Calu3 (cell line): ENCODE data around the gene PMM2. TPM values are rescaled to one million over a fixed set of nuclear protein-coding genes. Genes with fewer than 3 reads are reported as not detected.
"Not testable (repeated sequence)": the region's sequence is repeated elsewhere in the genome, so short reads cannot be mapped to it uniquely, and the experiment has no call there.

Source experiments
- BruUV-seq: library from RNA; stranded (reverse); fragments of 400-500 nt; replicated peaks from 2 replicates; lab custom pipeline; 2021; lab: Mats Ljungman, UMichigan
- CTCF ChIA-PET: fragments of 300-600 bp; sonication (Branson Sonifier 250); formaldehyde crosslinking; loops from one replicate; lab custom pipeline; 2022; ENCODE audit warnings: antibody characterized with exemption; lab: Charles Lee
- DNase-seq: peaks from one replicate; pipeline ENCODE4 v3.0.0; 2022
- H3K27ac Mint-ChIP-seq: one replicate; pipeline ENCODE4 v1.8.0; 2022; ENCODE audit warnings: mixed read lengths; ENCODE audit not compliant: unreplicated experiment
- H3K27me3 Mint-ChIP-seq: one replicate; pipeline ENCODE4 v1.8.0; 2022; ENCODE audit warnings: mixed read lengths; ENCODE audit not compliant: unreplicated experiment
- H3K36me3 Mint-ChIP-seq: one replicate; pipeline ENCODE4 v1.8.0; 2022; ENCODE audit warnings: mild to moderate bottlenecking, moderate library complexity, mixed read lengths; ENCODE audit not compliant: insufficient read depth, unreplicated experiment
- H3K4me1 Mint-ChIP-seq: one replicate; pipeline ENCODE4 v1.8.0; 2022; ENCODE audit warnings: mild to moderate bottlenecking, low read depth, mixed read lengths; ENCODE audit not compliant: unreplicated experiment
- H3K4me3 Mint-ChIP-seq: one replicate; pipeline ENCODE4 v1.8.0; 2022; ENCODE audit warnings: mild to moderate bottlenecking, low read depth, moderate library complexity, mixed read lengths; ENCODE audit not compliant: unreplicated experiment
- H3K9me3 Mint-ChIP-seq: one replicate; pipeline ENCODE4 v1.8.0; 2022; ENCODE audit warnings: low read depth, mixed read lengths; ENCODE audit not compliant: unreplicated experiment
- intact Hi-C: fragments of 100-400 bp; cut with micrococcal nuclease; formaldehyde crosslinking; loops from one replicate; pipeline ENCODE4 v1.10.0; 2022; ENCODE audit not compliant: unreplicated experiment
- total RNA-seq: library from RNA; stranded (reverse); gene quantifications from 2 replicates; pipeline ENCODE4 v1.2.3, GENCODE V29; 2022
- TF ChIP-seq, protein P1 (sequence below): fragments of 200-600 bp; IDR thresholded peaks from one replicate; pipeline ENCODE4 v1.8.0; 2022; ENCODE audit warnings: antibody characterized with exemption; ENCODE audit not compliant: unreplicated experiment

The PMM2 gene
- total RNA-seq, 1 experiment from 2014 or later = 88.3 TPM

DNA sequence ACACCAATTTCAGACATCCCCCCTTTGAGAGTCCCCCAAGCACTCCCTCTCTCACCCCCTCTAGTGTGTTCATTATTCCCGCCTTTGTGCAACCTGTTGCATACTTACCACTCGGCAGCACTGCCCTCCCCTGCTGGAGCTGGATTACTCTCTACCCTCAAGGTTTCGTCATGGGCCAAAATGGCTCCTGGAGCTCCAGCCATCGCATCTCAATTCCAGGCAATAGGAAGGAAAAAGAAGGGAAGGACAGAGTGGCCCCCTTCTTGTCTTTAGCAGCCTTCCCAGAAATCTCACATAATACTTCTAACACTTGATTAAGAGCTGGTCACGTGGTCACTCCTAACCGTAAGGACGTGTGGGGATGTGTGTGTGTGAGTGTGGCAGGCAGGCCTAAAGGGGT, 20.4 kb upstream of the PMM2 start:
- Mint-ChIP-seq H3K27ac (no peak overlapping the region), H3K4me3 (no peak overlapping the region), H3K4me1 (no peaks in the 10 kb centered on the region), H3K27me3 (no peaks in the 10 kb centered on the region), H3K9me3 (no peaks in the 10 kb centered on the region), H3K36me3 (peaks cover 5% of the 10 kb centered on the region)
- DNase-seq = no peak
- CTCF ChIA-PET = interaction anchor here (0.7 kb wide), 1 partner anchor 1978 kb away, joined by 8 read pairs; no protein-coding TSS in a partner anchor
- TF ChIP-seq, protein P1, sequence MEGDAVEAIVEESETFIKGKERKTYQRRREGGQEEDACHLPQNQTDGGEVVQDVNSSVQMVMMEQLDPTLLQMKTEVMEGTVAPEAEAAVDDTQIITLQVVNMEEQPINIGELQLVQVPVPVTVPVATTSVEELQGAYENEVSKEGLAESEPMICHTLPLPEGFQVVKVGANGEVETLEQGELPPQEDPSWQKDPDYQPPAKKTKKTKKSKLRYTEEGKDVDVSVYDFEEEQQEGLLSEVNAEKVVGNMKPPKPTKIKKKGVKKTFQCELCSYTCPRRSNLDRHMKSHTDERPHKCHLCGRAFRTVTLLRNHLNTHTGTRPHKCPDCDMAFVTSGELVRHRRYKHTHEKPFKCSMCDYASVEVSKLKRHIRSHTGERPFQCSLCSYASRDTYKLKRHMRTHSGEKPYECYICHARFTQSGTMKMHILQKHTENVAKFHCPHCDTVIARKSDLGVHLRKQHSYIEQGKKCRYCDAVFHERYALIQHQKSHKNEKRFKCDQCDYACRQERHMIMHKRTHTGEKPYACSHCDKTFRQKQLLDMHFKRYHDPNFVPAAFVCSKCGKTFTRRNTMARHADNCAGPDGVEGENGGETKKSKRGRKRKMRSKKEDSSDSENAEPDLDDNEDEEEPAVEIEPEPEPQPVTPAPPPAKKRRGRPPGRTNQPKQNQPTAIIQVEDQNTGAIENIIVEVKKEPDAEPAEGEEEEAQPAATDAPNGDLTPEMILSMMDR = no peak
- no TSS peak for BruUV-seq
- intact Hi-C loops = no loop called here

DNA sequence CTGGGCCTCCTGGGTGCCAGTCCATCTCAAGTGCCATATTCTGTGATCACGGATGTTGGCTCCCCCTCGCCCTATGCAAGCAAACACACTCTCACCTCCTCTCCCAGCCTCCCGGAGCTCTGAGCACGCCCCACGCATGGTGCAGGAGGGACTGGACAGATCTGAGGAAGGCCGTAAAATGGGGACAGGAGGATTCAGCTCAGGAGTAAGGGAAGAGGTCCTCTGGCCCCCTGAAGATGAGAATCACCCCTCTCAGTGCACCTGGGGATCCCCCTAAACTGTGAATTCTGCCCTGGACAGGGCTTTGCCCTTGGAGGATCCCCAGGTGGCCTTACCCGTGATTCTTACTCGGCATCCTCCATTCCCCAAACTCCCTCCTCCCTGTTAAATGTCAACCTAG, 15.8 kb upstream of the PMM2 start:
- Mint-ChIP-seq H3K4me3 (no peak overlapping the region), H3K9me3 (no peaks in the 10 kb centered on the region), H3K27ac (no peak overlapping the region), H3K4me1 (no peaks in the 10 kb centered on the region), H3K27me3 (peaks cover 8% of the 10 kb centered on the region), H3K36me3 (peaks cover 5% of the 10 kb centered on the region)
- BruUV-seq = no TSS peak
- CTCF ChIA-PET = no interaction called here
- TF ChIP-seq, protein P1 = no peak
- DNase-seq = no peak
- intact Hi-C loops = no loop called here

DNA sequence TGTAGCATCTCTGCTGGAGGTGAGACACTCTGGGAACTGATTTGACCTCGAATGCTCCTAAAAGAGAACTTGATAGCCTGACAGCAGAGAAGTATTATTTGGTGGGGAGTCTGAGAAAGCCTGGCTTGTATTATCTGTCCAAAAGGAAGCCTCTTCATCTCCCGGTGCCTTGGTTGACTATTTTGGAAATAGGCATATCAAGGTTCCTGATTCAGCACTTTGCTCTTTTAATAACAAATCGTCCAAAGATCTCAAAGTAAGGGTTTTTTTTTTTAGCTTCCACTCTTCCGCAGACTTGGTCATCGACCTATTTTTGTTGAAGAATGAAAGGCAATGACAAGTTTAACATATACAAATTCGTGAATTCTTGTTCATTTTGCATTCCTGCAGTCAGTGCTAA, 15.0 kb upstream of the PMM2 start:
- H3K4me1 Mint-ChIP-seq = no peaks in the 10 kb centered on the region
- no peak overlapping the region for H3K27ac Mint-ChIP-seq
- CTCF ChIA-PET = interaction anchor here (0.9 kb wide), 1 partner anchor 9 kb away, joined by 3 read pairs; no protein-coding TSS in a partner anchor
- no peaks in the 10 kb centered on the region for H3K9me3 Mint-ChIP-seq
- TF ChIP-seq, protein P1 = no peak
- H3K36me3 Mint-ChIP-seq = no peaks in the 10 kb centered on the region
- BruUV-seq = no TSS peak
- DNase-seq = no peak
- H3K27me3 Mint-ChIP-seq = peaks cover 8% of the 10 kb centered on the region
- no peak overlapping the region for H3K4me3 Mint-ChIP-seq
- intact Hi-C loops = no loop called here

DNA sequence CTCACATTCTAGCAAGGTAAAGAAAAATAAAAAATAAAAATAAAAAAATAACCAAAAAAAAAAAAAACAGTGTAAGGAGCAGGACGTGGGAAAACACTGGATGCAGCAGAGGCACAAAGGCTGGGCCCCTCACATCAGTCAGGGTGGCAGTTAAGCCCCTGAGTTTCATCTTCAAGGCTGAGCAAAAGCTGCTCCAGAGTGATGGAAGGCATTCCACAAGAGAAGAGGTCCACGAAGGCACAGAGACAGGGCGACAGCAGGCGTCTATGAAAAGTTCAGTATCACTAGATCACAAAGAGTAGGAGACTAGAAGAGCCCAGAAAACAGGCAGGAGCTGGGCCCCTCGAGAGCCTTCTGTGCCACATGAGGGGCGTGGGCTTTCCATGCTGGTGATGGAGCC, 12.2 kb upstream of the PMM2 start:
- CTCF ChIA-PET = interaction anchor here (0.7 kb wide), 1 partner anchor 73 kb away, joined by 3 read pairs; no protein-coding TSS in a partner anchor
- intact Hi-C loops = no loop called here
- no peaks in the 10 kb centered on the region for H3K4me1 Mint-ChIP-seq
- no peaks in the 10 kb centered on the region for H3K36me3 Mint-ChIP-seq
- H3K9me3 Mint-ChIP-seq = no peaks in the 10 kb centered on the region
- no peak for DNase-seq
- no peak overlapping the region for H3K27ac Mint-ChIP-seq
- peaks cover 8% of the 10 kb centered on the region for H3K27me3 Mint-ChIP-seq
- BruUV-seq = no TSS peak
- TF ChIP-seq, protein P1 = no peak
- H3K4me3 Mint-ChIP-seq = no peak overlapping the region

DNA sequence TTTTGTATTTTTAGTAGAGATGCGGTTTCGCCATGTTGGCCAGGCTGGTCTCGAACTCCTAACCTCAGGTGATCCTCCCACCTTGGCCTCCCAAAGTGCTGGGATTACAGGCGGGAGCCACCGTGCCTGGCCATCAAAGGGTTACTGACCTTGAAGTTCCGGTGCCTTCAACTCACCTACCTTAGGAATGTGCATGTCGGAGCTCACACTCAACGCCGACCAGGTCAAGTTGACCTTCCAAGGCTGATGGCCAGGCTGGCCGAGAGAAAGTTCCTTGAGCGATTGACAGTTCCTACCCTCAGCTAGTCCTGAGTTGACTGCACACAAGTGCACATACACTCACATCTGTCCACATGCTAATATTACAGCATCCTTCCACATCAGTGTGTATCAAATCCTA, 11.3 kb upstream of the PMM2 start:
- DNase-seq, H3K36me3 Mint-ChIP-seq, BruUV-seq, intact Hi-C loops, H3K27me3 Mint-ChIP-seq, H3K27ac Mint-ChIP-seq, H3K4me3 Mint-ChIP-seq, H3K9me3 Mint-ChIP-seq, H3K4me1 Mint-ChIP-seq: not testable (repeated sequence)
- CTCF ChIA-PET = interaction anchor here (0.6 kb wide), 1 partner anchor 324 kb away, joined by 3 read pairs; no protein-coding TSS in a partner anchor
